Mammary epithelial cell (primary cell): ENCODE data around the gene PCF11.

ENCODE experiments used
- CTCF ChIP-seq, 2 donors: IDR thresholded peaks in 1 of 2; conservative IDR thresholded peaks in 1 of 2; 2 replicates each; pipeline ENCODE4 v1.5.1; 2011 to 2012; ENCODE audit warnings: inconsistent platforms in 2 of 2, low read length in 2 of 2, mild to moderate bottlenecking in 2 of 2, control low read depth in 1 of 2, low read depth in 1 of 2; ENCODE audit not compliant: insufficient read depth in 1 of 2; ENCODE audit errors: extremely low read depth in 1 of 2
- EZH2 ChIP-seq: IDR thresholded peaks from 2 replicates; pipeline ENCODE4 v1.6.1; 2012; ENCODE audit warnings: low read length, inconsistent platforms, borderline replicate concordance

DNA sequence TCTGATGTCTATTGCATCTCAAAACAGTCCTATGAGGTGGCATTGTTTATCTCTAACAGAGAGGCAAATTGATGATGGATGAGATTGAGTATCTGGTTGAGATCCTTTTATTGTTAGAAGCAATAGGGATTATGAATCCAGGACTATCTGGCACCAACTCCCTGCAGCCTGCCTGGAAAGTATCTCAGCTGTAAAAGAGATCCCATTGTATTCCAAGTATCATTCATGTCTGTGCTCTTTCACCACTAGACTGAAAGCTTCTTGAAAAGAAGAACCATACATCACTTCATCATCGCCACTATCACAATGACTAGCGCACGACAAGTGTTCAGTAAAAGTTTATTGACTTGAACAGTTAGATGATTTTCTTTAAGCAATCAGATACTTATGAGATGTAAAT is 41.9 kb upstream of the PCF11 start:
- TF ChIP-seq CTCF (conservative IDR thresholded peaks at IDR 0.05 in 1 of 2, IDR thresholded peaks at IDR 0.05 in 1 of 2; ENCODE audit: extremely low read depth in 1 of 2, insufficient read depth in 1 of 2, low read depth in 1 of 2, low read length in 2 of 2): no peak
- TF ChIP-seq EZH2: no peak
